Tibial nerve (tissue), 4 donors: ENCODE results near the gene PIGQ. TPM values are rescaled to one million over a fixed set of nuclear protein-coding genes. Genes with fewer than 3 reads are reported as not detected.

Source experiments
- DNase-seq, 2 donors: peaks; one replicate each; pipeline ENCODE4 v3.0.0-alpha.2; 2019; ENCODE audit warnings: low spot score in 2 of 2
- H3K27ac ChIP-seq, 4 donors: fragments of 200-600 bp; sonication (generic) in 3 of 4; one replicate each; pipeline ENCODE4 v1.5.1; 2017 to 2019; ENCODE audit warnings: mild to moderate bottlenecking in 1 of 4
- H3K27me3 ChIP-seq, 2 donors: fragments of 200-600 bp; sonication (generic) in 1 of 2; one replicate each; pipeline versions ENCODE4 v1.5.1 to v1.6.0; 2017 to 2019
- H3K36me3 ChIP-seq, 3 donors: fragments of 200-600 bp; sonication (generic); one replicate each; pipeline ENCODE4 v1.5.1; 2018 to 2019
- H3K4me1 ChIP-seq, 4 donors: fragments of 200-600 bp; sonication (generic) in 3 of 4; one replicate each; pipeline ENCODE4 v1.5.1; 2017 to 2019
- H3K4me3 ChIP-seq, 4 donors: fragments of 200-600 bp; sonication (generic) in 3 of 4; one replicate each; pipeline ENCODE4 v1.5.1; 2017 to 2019; ENCODE audit warnings: mild to moderate bottlenecking in 1 of 4, moderate library complexity in 1 of 4
- H3K9me3 ChIP-seq, 4 donors: fragments of 200-600 bp; sonication (generic) in 3 of 4; one replicate each; pipeline ENCODE4 v1.5.1; 2017 to 2019
- EP300 ChIP-seq, 2 donors: sonication (generic); formaldehyde crosslinking; IDR thresholded peaks; one replicate each; pipeline ENCODE4 v1.6.1; 2017; ENCODE audit warnings: antibody characterized with exemption in 2 of 2, mild to moderate bottlenecking in 1 of 2
- POLR2A ChIP-seq, 2 donors: fragments of 450-650 bp; IDR thresholded peaks; one replicate each; pipeline ENCODE4 v1.6.1; 2017; ENCODE audit warnings: antibody characterized with exemption in 2 of 2, mild to moderate bottlenecking in 2 of 2, moderate library complexity in 2 of 2
- whole genome bisulfite sequencing, 2 donors: methylation state at CpG; one replicate each; pipeline ENCODE4 v1.1.5; 2018; 5-methylcytosine and 5-hydroxymethylcytosine counted together
- total RNA-seq, 4 donors: library from RNA; depleted of rRNA; stranded (reverse); fragments of >200 nt; gene quantifications; one replicate each; pipeline ENCODE4 v1.1.0, GENCODE V29; 2016
- TF ChIP-seq, protein P1 (sequence below), 5 experiments: fragments of 200-600 bp in 3 of 5; fragments of 450-650 bp in 2 of 5; sonication (generic) in 3 of 5; IDR thresholded peaks; one replicate each; pipeline ENCODE4 v1.5.1; 2016 to 2019; ENCODE audit warnings: antibody characterized with exemption in 5 of 5, mild to moderate bottlenecking in 3 of 5, moderate library complexity in 2 of 5

Gene PIGQ
- total RNA-seq, 4 donors from 2014 or later, result 49.2 to 89.6 (median 71.8) TPM

DNA sequence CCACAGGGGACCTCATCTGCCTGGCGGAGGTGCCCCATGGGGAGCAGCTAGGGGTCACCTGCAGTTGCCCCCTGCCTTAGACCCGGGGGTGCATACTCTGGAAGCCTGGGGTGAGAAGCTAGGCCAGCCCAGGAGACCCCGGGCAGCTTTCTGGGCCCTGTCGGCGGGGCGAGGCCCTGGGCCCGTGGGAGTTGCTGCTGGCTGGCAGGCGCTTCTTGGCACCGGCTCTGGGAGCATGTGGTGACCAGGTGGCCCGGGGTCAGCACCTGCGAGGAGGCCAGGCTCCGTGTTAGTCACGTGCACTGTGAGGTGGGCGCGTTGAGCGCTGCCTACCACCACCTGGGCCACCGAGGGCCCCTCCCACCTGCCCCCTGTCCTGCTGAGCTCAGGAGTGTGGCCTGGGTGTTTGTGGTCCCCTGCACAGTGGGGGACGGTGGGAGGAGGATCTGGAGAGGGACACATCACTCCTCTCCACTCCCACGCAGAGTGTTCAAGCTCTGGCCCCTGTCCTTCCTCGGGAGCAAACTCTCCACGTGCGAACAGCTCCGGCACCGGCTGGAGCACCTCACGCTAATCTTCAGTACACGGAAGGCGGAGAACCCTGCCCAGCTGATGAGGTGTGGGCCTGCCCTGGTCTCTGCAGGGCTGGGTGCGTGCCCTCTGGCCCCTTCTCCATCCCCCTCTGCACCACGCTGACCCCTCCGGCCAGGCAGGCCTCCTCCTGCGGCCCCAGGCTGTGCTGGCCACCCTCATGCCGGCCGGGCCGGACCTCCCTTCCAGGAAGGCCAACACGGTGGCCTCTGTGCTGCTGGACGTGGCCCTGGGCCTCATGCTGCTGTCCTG is 5.8 kb downstream of the PIGQ start:
- H3K27ac ChIP-seq, result no peak overlapping the region
- peaks cover 0 to 63% (median 0%) of the 10 kb centered on the region in 3 donors for H3K36me3 ChIP-seq
- no peaks in the 10 kb centered on the region for H3K9me3 ChIP-seq
- H3K27me3 ChIP-seq, result no peaks in the 10 kb centered on the region
- peaks cover 0 to 26% (median 0%) of the 10 kb centered on the region in 4 donors for H3K4me1 ChIP-seq
- no peak for DNase-seq
- WGBS, 2 donors, result 76 to 86% methylated on average over 9 to 33 of the region's 36 CpGs
- TF ChIP-seq POLR2A (IDR thresholded peaks at IDR 0.05), result no peak
- TF ChIP-seq EP300 (IDR thresholded peaks at IDR 0.05), result no peak
- TF ChIP-seq, protein P1, sequence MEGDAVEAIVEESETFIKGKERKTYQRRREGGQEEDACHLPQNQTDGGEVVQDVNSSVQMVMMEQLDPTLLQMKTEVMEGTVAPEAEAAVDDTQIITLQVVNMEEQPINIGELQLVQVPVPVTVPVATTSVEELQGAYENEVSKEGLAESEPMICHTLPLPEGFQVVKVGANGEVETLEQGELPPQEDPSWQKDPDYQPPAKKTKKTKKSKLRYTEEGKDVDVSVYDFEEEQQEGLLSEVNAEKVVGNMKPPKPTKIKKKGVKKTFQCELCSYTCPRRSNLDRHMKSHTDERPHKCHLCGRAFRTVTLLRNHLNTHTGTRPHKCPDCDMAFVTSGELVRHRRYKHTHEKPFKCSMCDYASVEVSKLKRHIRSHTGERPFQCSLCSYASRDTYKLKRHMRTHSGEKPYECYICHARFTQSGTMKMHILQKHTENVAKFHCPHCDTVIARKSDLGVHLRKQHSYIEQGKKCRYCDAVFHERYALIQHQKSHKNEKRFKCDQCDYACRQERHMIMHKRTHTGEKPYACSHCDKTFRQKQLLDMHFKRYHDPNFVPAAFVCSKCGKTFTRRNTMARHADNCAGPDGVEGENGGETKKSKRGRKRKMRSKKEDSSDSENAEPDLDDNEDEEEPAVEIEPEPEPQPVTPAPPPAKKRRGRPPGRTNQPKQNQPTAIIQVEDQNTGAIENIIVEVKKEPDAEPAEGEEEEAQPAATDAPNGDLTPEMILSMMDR (IDR thresholded peaks at IDR 0.05), result no peak
- H3K4me3 ChIP-seq, result no peak overlapping the region

DNA sequence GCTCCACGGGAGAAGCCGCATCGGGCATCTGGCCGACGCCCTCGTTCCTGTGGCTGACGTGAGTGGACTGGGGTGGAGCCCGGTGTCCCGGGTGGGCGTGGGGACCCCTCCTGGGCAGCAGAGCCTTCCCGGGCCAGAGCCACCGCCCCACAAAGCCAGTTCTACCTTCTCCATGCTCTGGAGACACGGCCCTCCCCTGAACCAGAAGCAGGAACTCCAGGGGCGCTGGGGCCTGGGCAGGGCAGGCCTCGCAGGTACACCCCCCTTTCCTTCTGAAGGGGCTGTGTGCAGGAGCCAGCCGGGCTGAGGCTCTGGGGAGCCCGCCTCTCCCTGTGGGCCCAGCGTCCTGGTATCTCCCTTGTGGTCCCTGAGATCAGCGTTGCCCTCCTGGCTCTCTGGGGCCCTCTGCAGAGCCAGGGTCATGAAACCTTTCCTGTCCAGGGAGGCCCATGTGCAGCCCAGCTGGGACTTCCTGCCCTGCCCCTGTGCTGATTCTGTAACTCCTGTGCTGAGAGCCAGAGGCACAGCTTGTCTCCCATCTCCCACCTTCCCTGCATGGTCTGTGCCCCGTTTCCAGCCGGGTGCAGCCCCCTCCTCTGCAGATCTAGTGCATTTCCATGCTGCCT is 6.5 kb downstream of the PIGQ start:
- DNase-seq, result no peak
- Histone ChIP-seq H3K27ac (no peak overlapping the region), H3K9me3 (no peaks in the 10 kb centered on the region), H3K27me3 (no peaks in the 10 kb centered on the region), H3K4me1 (peaks cover 0 to 19% (median 0%) of the 10 kb centered on the region in 4 donors), H3K4me3 (no peak overlapping the region), H3K36me3 (peaks cover 0 to 70% (median 0%) of the 10 kb centered on the region in 3 donors)
- WGBS, 2 donors, result 62 to 78% methylated on average over 9 to 18 of the region's 21 CpGs
- TF ChIP-seq POLR2A (IDR thresholded peaks at IDR 0.05), result no peak
- TF ChIP-seq, protein P1 (IDR thresholded peaks at IDR 0.05), result no peak
- no peak for TF ChIP-seq EP300 (IDR thresholded peaks at IDR 0.05)

DNA sequence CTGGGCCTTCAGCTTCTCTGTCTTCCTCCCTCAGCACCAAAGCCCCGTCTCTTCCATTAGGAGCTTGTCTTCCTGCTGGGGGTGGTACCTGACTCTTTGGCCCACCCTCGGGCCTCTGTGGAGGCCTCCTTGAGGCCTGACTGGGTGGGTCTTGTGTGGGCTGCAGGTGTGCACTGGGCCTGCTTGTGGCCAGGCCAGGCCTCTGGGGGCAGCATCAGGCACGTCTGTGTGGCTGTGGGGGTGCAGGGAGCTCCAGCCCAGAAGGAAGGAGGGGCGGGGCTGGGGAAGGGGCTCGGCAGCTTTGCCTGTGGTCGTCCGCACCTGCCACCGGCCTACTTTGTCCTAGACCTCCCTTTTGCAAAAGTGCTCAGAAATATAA is 7.0 kb downstream of the PIGQ start:
- no peaks in the 10 kb centered on the region for H3K9me3 ChIP-seq
- H3K36me3 ChIP-seq, result peaks cover 0 to 74% (median 0%) of the 10 kb centered on the region in 3 donors

DNA sequence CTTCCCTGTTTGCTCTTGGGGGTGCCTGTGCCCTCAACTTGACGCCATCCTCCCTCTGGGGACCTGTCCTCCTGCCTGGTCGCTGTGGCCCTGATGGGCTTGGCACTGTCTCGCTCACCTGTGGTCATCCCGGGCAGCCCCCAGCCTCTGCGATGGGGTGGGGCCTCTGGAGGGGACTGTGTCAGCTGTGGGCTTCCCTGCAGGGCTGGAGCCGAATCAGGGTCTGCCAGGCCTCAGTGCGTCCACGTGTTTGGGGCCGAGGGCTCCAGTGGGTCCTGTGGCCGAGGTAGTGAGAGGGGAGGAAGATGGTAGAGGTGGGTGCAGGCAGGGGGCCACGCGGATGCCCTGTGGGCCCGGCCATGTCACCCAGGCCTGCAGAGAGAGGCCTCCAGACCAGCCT is 8.0 kb downstream of the PIGQ start:
- Histone ChIP-seq H3K4me1 (peaks cover 0 to 13% (median 0%) of the 10 kb centered on the region in 4 donors), H3K36me3 (peaks cover 0 to 78% (median 0%) of the 10 kb centered on the region in 3 donors), H3K27me3 (no peaks in the 10 kb centered on the region), H3K27ac (no peak overlapping the region), H3K9me3 (no peaks in the 10 kb centered on the region), H3K4me3 (no peak overlapping the region)
- no peak for DNase-seq
- 89 to 91% methylated on average over 11 to 13 of the region's 13 CpGs for WGBS, 2 donors
- TF ChIP-seq EP300 (IDR thresholded peaks at IDR 0.05), result no peak
- no peak for TF ChIP-seq POLR2A (IDR thresholded peaks at IDR 0.05)
- TF ChIP-seq, protein P1 (IDR thresholded peaks at IDR 0.05), result no peak

More for the DNA sequence above, 7.0 kb downstream of the PIGQ start:
- WGBS, 2 donors, result 57 to 68% methylated on average over 7 to 8 of the region's 8 CpGs
- H3K27ac ChIP-seq, result no peak overlapping the region
- DNase-seq, result no peak
- peaks cover 0 to 16% (median 0%) of the 10 kb centered on the region in 4 donors for H3K4me1 ChIP-seq
- TF ChIP-seq EP300 (IDR thresholded peaks at IDR 0.05), result no peak
- TF ChIP-seq, protein P1 (IDR thresholded peaks at IDR 0.05), result no peak
- no peak for TF ChIP-seq POLR2A (IDR thresholded peaks at IDR 0.05)
- no peaks in the 10 kb centered on the region for H3K27me3 ChIP-seq
- H3K4me3 ChIP-seq, result no peak overlapping the region
